Measurements from ENCODE around the gene ABCC5.

Gene ABCC5

DNA sequence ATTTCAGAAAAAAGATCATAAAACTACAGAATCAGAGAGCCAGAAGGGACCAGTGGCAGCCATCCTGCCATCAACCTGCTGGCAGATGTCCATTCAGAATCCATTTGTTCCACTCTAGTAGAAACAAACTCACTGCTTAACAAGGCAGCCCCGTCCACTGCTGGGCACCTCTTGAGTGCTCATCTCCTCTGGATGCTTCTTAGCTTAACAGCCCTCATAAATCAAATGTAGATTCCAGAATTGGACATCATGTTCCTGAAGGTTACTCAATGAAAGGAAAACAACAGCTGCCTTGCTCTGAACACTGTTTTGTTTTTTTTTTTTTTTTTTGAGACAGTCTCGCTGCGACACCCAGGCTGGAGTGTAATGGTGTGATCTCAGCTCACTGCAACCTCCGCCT lies 37.3 kb downstream of the ABCC5 start:
- no peak for DNase-seq (ENCODE audit: low spot score)
- TF ChIP-seq, protein P1, sequence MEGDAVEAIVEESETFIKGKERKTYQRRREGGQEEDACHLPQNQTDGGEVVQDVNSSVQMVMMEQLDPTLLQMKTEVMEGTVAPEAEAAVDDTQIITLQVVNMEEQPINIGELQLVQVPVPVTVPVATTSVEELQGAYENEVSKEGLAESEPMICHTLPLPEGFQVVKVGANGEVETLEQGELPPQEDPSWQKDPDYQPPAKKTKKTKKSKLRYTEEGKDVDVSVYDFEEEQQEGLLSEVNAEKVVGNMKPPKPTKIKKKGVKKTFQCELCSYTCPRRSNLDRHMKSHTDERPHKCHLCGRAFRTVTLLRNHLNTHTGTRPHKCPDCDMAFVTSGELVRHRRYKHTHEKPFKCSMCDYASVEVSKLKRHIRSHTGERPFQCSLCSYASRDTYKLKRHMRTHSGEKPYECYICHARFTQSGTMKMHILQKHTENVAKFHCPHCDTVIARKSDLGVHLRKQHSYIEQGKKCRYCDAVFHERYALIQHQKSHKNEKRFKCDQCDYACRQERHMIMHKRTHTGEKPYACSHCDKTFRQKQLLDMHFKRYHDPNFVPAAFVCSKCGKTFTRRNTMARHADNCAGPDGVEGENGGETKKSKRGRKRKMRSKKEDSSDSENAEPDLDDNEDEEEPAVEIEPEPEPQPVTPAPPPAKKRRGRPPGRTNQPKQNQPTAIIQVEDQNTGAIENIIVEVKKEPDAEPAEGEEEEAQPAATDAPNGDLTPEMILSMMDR (IDR thresholded peaks at IDR 0.05; ENCODE audit: borderline replicate concordance, control extremely low read depth, extremely low read depth, insufficient read depth, missing control alignments), result no peak
- in situ Hi-C loops (cut with MboI; ENCODE audit: low sequenced_read_pairs, unreplicated experiment), result no loop called here

DNA sequence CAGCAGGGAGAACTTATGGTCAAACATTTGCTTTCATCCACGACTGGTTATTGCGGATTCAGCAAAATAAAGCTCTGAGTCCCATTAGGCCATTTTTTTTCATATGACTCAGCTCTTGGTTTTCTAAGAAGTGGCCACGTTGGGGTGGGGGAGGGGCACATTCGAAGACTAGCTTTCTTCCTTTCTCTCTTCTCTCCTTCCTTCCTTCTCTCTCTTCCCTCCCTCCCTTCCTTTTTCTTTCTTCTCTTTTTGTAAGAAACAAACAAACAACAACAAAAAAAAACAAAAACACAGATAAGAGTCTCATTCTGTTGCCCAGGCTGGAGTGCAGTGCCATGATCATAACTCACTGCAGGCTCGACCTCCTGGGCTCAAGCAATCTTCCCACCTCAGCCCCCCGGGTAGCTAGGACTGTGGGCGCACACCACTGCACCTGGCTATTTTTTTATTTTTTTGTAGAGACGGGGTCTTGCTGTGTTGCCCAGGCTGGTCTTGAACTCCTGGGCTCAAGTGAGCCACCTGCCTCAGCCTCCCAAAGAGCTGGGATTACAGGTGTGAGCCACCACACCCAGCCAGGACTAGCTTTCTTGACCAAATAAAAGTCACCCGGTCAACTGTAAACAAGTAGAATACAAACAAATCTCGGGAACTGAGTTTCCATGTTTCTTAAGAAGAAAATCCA lies 41.6 kb downstream of the ABCC5 start:
- in situ Hi-C loops (cut with MboI; ENCODE audit: low sequenced_read_pairs, unreplicated experiment), result no loop called here
- TF ChIP-seq, protein P1 (IDR thresholded peaks at IDR 0.05; ENCODE audit: borderline replicate concordance, control extremely low read depth, extremely low read depth, insufficient read depth, missing control alignments), result no peak
- DNase-seq (ENCODE audit: low spot score), result no peak

DNA sequence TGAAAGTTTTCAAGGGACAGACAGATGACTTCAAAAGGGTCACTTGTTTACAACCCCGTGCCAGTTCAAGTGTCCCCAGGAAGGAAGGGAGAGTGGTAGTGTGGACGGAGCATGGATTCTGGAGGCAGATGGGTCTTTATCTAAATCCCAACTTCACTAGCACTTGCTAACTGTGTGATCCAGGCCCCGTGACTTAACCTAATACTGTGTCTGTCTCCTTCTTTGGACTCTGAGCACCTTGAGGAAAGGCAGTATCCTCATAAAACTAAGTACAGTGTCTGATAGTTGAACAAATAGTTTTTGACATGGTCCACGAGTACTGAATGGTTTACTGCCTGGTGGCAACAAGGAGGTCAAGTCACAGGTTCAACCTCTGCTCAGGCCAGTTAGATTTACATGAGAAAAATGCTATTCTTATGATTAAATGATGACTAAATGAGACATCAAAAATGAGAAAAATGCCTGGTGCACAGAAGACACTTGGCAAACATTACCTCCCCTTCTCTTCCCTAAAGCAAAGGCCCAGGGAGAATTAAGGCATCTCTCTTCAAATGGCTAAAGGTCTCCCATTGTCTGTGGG lies 48.9 kb downstream of the ABCC5 start:
- in situ Hi-C loops (cut with MboI; ENCODE audit: low sequenced_read_pairs, unreplicated experiment), result no loop called here
- no peak for DNase-seq (ENCODE audit: low spot score)
- TF ChIP-seq, protein P1 (IDR thresholded peaks at IDR 0.05; ENCODE audit: borderline replicate concordance, control extremely low read depth, extremely low read depth, insufficient read depth, missing control alignments), result no peak

DNA sequence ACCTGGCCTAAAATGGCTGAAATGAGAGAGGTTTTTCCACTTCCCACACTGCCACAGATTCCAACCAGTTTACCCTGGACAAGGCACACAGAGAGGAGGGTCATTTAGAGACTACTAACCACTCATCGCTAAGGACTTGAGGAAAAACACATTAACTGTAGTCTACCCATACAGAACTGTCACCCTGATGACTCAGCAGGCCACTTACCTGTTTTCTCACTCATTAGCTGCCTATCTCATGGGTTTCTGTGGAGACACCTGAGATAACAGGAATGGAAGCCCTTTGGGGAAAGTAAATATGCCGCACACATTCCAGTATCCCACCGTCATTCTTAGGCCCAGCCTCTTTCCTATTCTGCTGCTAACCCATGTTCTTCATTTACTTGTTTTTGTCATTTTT lies 50.0 kb downstream of the ABCC5 start:
- TF ChIP-seq, protein P1 (IDR thresholded peaks at IDR 0.05; ENCODE audit: borderline replicate concordance, control extremely low read depth, extremely low read depth, insufficient read depth, missing control alignments), result no peak
- DNase-seq (ENCODE audit: low spot score), result no peak
- in situ Hi-C loops (cut with MboI; ENCODE audit: low sequenced_read_pairs, unreplicated experiment), result no loop called here

DNA sequence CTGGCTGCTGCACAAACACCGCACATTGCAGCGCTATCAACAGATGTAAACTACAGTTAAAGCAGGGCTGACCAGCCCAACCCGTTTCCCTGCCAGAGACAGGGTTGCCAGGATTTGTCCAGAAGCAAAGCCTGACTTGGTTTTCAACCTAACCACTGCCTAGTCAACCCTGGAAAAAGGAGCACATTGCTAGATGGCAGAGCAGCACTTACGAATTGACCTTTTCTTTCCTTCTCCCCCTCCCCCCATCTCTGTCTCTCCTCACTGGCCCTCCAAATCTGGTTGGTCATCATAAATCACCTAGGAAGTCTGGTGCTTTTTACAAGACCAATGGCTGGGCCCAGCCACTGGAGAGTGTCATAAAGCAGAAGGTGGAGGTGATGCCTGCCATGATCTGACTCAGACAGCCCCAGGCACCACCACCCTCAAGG lies 51.3 kb downstream of the ABCC5 start:
- in situ Hi-C loops (cut with MboI; ENCODE audit: low sequenced_read_pairs, unreplicated experiment), result no loop called here
- no peak for DNase-seq (ENCODE audit: low spot score)
- TF ChIP-seq, protein P1 (IDR thresholded peaks at IDR 0.05; ENCODE audit: borderline replicate concordance, control extremely low read depth, extremely low read depth, insufficient read depth, missing control alignments), result no peak

DNA sequence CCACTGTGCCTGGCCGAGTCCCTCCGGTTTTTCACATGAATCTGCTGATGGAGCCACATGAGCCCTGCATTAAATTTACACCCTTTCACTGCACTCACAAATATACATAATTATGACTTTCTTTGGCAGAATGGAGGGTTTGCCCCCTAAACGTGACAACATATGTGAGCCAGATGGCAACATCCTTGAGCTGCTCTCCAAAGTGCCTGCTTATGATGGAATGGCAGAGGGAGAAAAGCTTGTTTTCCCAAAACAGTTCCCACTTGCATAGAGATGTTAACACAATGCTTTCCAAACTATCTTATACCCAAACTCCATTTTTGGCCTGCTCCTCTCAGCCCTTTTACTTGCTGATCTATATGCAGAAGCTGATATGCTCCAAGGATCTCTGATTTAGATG lies 54.9 kb downstream of the ABCC5 start:
- TF ChIP-seq, protein P1 (IDR thresholded peaks at IDR 0.05; ENCODE audit: borderline replicate concordance, control extremely low read depth, extremely low read depth, insufficient read depth, missing control alignments), result no peak
- no peak for DNase-seq (ENCODE audit: low spot score)
- in situ Hi-C loops (cut with MboI; ENCODE audit: low sequenced_read_pairs, unreplicated experiment), result no loop called here

Measured in GM13976 (cell line).